Hepatocyte (in vitro differentiated cells): ENCODE measurements around the gene DEPP1.

Experiments used
- EZH2 ChIP-seq: fragments of 200-600 bp; sonication (generic); IDR thresholded peaks from 2 replicates; pipeline ENCODE4 v1.6.1; 2016; ENCODE audit warnings: antibody characterized with exemption, mild to moderate bottlenecking, borderline replicate concordance
- TF ChIP-seq, protein P1 (sequence below): fragments of 200-600 bp; sonication (generic); IDR thresholded peaks from 2 replicates; pipeline ENCODE4 v1.5.1; 2016; ENCODE audit warnings: antibody characterized with exemption, mild to moderate bottlenecking; ENCODE audit not compliant: poor library complexity

GRCh38 chr10:44975431-44976331 is 2.9 kb downstream of the DEPP1 start:
- TF ChIP-seq EZH2: no peak
- TF ChIP-seq, protein P1, sequence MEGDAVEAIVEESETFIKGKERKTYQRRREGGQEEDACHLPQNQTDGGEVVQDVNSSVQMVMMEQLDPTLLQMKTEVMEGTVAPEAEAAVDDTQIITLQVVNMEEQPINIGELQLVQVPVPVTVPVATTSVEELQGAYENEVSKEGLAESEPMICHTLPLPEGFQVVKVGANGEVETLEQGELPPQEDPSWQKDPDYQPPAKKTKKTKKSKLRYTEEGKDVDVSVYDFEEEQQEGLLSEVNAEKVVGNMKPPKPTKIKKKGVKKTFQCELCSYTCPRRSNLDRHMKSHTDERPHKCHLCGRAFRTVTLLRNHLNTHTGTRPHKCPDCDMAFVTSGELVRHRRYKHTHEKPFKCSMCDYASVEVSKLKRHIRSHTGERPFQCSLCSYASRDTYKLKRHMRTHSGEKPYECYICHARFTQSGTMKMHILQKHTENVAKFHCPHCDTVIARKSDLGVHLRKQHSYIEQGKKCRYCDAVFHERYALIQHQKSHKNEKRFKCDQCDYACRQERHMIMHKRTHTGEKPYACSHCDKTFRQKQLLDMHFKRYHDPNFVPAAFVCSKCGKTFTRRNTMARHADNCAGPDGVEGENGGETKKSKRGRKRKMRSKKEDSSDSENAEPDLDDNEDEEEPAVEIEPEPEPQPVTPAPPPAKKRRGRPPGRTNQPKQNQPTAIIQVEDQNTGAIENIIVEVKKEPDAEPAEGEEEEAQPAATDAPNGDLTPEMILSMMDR: no peak
